Amniotic epithelial cell (primary cell): ENCODE data around the gene REXO1.
"Not testable (repeated sequence)": the region's sequence is repeated elsewhere in the genome, so short reads cannot be mapped to it uniquely, and the experiment has no call there.

Experiments used
- DNase-seq: peaks from one replicate; pipeline ENCODE4 v3.0.0-alpha.2; 2010; ENCODE audit warnings: low read depth

Gene REXO1

DNA sequence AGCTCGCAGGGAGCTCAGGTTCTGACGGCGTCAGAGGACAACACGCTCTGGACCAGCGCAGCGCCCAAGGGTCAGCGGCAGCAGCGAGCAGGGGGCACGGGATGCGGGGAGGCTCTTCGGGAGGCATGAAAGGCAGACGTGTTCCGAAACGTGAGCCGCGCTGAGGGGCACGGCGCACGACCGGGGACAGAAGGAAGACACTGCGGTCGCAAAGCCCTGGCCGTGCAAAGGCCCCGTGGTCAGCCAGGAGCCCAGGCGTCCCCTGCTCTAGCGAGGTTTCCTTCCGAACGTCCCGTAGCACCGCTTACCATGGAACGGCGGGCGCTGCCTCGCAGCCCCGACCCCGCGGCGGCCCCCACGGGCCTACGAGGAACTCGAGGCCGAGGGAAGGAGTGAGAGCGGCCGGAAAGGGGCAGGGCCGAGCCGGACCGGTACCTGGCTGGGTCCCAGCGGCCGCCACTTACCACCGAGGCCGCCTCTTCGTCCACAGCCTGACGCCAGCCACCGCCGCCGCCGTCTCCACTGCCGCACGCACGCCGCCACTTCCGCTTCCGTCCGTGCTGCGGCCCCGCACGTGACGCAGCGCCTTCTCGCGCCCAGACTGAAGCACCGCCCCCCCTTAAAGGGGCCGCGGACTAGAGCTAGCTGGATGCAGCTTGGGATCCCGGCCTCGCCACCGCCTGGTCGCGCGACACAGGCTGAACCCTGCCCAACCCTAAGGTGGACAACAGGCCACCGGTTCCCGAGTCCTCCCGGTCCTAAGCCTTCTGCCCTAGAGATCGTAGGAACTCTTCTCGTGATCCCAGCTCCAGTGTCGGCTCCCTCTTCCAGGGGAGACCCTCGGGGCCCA, 27.6 kb upstream of the REXO1 start:
- DNase-seq, result peak; percentile 76

DNA sequence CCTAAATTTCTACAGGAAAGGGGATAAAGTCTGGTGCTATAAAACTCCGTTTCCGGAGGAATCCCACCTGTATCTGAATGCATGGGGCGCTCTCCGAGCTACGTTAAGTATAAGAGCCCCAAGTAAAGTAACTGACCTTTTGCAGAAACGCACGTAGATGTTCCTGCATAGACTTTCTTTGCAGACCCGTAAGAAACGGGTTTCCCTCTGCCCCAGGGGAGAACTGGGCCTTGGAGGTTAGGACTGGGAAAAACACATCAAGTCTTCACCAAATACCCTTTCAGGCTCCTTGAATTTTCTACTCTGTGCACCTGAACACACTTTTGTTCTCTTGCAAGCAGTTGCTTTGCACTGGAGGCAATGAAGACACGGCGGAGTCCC, 27.0 kb upstream of the REXO1 start:
- not testable (repeated sequence) for DNase-seq

DNA sequence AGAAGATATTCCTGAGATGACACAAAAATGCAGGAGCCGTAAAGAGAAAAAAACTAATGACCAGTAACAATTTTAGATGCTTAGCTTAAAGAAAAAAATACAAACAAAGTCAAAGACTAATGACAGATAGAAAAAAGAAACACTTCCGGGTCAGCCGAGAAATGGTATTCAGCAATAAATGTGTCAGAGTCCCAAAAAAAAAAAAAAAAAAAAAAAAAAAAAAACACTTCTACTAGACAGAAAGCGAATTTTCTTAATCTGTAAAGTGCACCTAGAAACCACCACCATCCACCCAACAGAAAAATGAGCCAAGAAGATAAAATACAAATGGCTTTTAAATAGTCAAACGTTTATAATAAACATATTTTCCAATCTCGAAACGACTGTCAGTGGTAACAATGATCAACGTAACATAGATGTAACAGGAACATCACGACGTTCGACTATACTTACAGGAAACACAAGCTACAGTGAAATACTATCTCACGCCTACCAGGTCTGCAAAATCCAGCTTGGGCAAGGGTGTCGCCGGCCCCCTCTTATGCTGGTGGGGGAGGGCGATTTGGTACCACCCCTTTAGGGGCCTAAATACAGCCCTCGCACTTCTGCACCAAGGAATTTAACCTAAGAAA, 26.4 kb upstream of the REXO1 start:
- DNase-seq, result no peak

DNA sequence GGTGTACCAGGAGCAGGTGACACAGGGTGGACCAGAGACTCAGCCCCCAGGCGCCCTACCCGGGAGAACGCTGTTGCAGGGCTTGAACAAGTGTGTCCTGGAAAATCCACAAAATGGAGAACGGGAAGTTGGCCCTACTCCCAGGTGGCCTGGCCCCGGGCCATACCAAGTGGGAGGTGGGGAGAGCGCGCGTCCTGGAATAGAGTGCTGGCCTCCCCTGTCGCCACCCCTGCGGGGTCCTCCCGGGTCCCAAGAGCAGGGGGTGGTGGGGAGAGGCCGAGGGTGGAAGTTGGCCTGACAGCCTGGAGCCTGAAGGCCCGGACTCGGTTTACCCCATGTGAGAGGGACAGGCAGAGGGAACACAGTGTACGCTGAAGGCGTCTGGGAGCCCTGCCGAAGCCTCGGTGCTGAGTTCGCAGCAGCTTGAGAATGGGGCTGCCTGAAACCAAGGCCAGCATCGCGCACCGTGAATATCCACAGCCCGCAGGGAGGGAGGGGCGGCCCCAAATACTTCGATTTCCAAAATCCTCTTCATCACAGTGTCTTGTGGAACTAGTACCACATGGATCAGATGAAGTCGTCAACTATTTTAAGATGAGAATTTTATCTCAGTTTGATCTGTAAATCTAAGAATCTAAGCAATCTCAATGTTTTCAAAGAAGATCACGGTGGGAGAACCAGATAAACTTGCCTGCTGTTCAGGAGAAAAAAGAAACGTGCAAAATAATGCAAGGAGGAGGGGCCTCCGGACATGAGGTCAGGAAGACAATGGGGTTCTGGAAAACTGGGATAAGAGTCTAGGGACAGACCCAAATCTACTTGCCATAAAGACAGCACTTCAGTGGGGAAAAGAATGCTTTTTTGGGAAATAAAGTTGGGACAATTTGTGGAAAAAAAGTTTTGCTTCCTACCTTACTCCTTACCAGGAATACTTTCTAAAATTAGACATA, 25.5 kb upstream of the REXO1 start:
- DNase-seq, result no peak

DNA sequence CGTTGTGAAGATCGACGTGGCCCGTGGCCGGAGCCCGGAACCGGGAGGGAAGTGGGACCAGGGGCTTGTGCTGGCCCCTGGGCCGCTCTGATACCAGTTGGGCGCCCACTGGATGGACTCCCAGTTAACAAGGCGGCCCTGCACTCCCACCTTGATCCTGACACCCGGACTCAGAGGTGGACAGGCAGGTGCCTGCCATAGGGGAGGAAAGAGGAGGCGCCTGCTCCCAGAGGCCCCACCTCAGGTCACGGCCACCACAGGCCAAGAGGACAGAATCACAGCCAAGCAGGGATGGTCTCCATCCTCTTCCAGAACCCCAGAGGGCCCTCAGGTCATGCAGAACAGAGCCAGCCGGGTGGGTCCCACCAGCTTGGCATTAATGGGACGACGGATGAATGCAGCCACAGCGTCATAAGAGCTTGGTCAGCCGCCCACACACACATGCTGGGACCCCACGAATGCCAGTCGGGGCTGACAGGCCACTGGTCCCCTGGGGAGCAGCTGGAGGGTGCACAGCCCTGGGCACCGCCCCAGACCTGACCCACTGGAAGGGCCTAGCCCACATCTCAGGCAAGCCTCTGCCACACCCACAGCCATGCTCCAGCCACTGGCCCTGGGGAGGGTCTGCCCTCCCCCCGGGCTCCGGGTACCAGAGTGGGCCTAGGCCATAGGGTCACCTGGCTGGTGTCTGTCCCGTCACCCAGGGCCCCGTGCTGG, 24.7 kb upstream of the REXO1 start:
- no peak for DNase-seq

DNA sequence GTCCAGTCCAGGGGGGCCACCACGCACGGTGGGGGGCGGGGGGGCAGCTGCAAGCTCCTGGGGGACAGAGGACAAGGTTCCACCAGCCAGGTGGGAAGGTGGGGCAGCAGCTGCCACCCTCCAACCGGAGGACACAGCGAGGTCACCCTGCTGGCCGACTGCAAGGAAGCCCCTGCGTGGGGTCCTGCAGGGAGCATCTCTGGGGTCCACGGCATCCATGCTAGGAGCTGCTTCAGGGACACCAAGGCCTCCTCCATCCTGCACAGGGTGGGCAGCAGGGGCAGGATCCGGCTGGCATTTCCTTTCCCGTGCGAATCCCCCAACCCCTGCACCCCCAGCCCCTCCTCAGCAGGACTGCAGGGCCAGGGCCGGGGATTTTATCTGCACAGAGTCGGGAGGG, 23.3 kb upstream of the REXO1 start:
- DNase-seq, result no peak

DNA sequence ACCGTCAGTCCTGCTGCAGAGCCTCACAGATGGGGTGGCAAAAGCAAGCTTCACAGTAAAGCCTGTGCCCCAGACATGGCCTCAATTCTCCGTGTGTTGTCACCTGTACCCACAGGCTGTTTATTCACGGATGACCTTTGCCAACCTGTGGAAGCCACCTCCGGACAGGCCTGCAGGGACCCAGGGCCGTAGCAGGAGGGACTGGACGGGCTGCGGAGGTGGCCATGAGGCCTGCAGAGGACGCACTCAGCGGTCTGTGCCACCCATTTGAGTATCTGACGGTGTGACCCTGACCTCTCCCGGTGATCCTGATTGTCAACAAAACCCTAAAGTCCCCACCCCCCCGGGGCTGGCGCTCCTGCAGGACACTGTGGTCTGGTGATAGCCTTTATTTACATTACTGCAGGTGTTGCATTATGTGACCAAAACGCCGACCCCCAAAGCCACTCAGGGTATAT, 22.9 kb upstream of the REXO1 start:
- no peak for DNase-seq

DNA sequence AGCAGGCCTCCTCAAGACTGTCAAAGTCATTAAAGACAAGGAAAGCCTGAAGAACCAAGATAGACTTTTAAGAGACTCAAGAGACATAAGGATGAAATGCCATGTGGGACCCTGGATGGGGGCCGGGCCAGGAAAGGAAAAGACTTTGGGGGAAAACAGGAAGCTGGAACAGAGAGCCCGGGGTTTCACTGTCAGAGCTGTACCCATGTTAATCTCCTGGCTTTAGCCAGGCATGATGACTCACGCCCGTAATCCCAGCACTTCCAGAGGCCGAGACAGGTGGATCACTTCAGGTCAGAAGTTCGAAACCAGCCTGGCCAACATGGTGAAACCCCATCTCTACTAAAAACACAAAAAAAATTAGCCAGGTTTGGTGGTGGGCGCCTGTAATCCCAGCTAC, 20.7 kb upstream of the REXO1 start:
- DNase-seq, result no peak

DNA sequence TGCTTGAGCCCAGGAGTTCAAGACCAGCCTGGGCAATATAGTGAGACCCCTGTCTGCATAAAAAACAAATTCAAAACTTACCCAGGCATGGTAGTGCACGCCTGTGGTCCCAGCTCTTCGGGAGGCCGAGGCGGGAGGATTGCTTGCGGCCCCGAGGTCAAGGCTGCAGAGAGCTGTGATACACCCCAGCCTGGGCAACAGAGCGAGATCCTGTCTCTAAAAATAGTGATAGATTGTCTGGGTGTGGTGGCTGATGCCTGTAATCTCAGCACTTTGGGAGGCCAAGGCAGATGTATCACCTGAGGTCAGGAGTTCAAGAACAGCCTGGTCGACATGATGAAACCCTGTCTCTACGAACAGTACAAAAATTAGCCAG, 19.1 kb upstream of the REXO1 start:
- no peak for DNase-seq

DNA sequence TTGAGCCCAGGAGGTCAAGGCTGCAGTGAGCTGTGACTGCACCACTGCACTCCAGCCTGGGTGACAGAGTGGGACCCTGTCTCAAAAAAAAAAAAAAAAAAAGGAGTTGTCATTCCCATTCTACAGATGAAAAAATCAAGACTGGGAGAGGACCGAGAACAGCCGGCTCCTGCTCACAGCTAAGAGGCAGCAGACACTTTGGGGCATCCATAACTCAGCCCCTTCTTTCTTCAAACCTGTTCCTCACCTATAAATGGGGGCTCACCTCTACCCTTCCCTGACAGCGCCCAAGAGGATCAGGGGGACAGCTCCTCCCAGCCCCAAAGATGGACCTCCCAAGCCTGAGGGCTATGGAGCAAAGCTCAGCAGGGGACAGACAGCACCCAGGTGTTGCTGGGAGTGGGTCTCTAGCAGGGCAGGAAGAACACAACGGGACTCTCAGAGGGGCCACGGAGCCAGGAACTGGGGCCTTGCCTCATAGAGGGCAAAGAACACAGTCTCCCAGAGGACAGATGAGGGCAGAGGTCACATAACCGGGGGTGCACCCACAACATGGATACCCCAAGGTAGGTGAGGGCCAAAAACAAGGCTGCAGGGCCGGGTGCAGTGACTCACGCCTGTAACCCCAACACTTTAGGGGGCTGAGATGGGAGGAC, 18.5 kb upstream of the REXO1 start:
- DNase-seq, result no peak

DNA sequence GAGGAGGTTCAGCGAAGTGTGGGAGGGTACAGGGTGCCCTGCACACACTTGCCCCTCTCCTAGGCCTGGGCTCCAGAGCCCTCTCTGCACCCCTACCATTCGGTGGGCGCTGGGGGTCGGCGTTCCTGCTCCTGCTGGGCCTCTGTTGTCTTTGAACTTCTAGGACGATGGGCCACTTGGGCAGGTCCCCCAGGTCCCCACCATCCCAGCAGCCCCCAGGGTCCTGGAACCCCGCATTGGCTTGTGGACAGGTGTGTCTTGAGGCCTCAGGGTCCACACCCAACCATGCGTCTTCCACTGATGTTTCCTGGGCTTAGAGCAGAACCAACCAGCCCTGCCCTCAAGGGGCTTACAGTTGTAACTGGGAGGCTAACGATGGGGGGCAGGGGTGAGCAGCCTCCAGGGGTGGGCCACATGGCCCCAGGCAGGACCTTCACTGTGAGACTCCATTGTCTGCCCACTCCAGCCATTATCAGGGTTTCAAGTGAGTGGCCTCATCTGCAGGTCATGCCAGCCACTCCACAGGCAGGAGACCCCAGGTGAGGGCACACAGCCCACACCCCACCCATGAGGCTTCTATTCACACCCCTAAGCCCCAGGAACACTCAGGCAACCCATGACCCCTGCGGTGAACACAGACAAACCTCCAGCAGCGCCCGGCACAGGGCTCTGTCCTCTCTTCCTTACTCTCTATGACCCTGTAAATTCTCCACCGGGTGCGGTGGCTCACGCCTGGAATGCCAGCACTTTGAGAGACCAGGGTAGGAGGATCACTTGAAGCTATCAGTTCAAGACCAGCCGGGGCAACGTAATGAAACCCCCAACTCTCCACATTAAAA, 17.1 kb upstream of the REXO1 start:
- no peak for DNase-seq

DNA sequence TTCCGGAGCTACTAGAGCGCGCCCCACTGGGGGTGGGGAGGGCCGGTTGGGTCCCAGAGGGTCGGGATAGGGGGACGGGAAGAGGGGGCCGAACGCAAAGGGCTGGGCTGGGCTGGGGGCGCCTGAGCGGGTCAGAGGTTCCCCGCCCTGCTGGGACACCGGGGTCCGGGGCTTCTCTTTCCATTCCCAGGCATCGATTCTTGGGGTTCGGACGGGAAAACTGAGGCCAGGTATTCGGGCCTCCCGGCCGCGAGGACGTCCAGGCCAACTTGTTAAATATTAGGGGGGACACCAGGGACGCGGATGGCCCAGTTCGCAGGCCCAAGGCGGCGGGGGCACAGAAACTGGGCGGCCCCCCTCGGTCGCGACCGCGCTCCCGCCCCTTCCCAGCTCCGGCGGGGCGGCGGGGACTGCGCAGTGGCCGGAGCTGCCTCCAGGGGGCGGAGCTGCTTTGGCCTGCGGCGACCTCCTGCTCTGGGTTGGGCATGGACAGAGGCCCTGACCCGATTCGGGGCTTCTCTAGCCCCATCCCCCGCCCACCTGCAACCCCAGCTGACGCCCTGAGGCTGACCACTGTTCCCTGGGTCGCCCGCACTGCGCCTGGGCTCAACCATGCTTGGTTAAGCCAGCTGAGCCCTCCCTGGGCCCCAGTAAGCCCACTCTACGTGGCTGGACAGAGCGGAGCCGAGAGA, 16.3 kb upstream of the REXO1 start:
- DNase-seq, result peak; percentile 41

DNA sequence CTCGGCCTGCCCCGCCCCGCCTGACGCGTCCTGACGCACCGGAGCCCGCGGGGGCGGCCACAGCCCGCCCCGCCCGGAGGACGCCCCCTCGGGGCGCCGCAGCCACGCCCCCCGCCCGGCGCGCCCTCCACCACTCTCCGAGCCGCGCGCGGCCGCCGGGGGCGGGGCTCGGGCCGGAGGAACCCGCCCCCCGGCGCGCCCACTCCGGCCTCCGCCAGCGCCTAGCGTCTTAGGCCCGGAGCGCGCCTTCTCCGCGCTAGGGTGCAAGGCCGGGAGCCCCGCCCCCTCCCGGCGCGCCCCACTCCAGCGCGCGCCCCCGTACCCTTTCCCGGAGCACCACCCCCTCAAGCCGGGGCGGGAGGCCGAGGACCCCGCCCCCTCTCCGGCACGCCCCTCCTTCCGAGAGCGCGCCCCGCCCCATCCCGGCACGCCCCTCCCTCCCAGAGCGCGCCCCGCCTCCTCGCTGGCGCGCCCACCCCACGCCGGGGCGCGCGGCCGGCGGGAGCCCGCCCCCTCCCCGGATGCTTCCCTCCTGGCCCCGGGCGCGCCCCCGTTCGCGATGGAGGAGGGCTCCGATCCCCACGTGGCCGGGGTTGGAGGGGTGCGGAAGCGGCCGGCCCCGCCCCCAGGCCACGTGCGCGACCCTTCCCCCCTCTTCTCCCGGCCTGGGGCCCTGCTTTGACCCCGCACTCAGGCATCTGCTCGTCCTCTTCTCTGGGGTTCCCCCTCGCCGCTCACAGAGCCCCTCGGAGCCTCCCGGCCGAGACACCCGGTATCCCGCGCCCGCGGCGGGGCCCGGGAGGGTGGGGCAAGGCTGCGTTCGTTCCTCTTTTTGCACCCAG, 15.6 kb upstream of the REXO1 start:
- peak; percentile 84 for DNase-seq

DNA sequence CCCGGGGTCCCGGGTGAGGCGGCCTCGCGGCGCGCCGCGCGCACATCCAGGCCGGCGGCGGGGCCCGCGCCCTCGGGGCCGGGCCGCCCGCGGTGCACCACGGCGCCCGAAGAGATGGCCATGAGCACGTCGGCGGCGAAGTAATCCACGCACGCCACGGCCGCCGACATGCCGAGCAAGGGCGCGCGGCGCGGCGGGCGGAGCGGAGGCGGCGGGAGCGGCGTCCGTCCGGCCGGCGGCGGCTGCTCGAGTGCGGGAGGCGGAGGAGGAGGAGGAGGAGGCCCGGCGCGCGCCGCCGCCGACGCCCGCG, 15.0 kb upstream of the REXO1 start, which contains the start of gene KLF16:
KLF16 (minus strand) TSS at position 252 of the 310 bp plus-strand sequence; CDS start at position 170, 82 bp downstream.
- DNase-seq, result no peak

DNA sequence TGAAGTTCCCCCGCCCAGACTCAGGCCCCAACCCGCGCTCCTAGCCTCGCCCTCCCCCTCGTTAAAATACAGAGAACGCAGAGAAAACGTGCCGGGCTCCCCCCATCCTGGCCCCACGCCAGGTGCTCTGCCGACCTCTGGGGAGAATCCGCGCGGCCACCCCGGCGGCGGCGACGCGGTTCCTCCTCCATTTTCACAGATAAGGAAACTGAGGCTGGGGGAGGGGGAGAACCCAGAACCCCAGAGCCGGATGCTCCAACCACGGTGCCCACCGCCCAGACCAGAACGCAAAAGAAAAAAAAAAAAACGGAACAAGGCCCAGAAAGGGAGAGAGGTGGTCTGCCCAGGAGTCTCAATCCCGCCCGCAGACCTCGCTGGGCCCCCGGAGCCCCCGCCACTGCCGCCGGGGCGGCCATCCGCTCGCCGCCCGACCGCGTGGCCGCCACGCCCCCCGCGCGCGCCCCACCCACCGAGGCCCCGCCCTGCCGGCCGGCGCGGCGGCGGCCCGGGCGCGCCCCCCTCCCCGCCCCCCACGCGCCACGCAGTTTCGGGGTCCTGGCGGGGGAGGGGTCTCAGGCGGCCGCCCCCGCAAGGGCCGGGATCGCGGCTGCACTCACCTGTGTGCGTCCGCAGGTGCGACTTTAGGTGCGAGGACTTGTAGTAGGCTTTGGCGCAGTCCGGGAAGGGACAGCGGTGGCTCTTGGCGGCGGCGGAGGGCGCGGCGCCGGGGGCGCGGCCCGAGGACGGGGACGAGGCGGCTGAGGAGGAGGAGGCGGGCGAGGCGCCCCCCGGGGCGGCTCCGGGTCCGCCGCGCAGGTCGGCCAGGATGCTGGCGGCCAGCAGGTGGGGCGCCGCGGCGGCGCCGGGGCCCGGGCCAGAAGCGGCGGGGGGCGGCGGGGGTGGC, 14.4 kb upstream of the REXO1 start:
- DNase-seq, result no peak

DNA sequence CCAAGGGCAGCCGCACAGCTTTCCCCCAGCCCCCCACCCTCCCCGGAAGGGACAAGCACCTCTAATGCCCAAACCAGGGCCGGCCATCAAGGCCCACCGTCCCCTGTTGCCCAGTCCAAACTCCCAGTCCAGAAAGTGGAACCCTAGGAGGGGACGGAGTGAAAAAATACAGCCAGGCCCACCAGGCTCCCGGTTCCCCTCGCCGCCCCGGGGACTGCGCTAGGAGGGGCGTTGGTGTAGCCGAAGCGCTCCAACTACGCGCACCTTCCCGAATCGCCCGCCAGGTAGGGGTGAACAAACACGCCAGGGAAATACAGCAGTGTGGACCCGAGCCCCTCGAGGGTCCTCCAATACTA, 13.8 kb upstream of the REXO1 start:
- no peak for DNase-seq

DNA sequence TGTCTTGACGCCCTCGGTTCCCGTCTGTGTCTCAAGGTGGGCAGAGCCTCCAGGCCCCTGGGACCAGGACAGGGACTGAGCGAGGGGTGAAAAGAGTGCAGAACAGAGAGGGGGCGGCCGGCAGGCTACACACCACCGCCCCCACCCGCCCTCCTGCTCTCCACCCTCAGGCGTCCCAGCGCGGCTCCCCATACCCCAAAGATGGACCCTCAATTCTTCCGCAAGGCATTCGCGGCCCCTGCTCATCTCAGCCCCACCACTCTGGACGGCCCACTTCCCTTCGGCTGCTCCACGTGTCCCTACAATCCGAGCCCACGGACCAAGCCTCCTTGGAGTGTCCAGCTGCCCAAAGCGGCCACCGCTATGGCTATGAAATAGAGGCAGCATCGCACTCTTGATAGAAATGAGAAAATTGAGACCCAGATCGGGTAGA, 13.3 kb upstream of the REXO1 start:
- no peak for DNase-seq
